ENCODE measurements around the gene FCRL5. TPM values are rescaled to one million over a fixed set of nuclear protein-coding genes. Genes with fewer than 3 reads are reported as not detected.

FCRL5 gene
- total and polyA plus RNA-seq, 10 of the 15 experiments (the other 5 are each of a cell fraction or from before 2014, with no cell fraction given), result 1.1 to 136 (median 7.0) TPM

DNA sequence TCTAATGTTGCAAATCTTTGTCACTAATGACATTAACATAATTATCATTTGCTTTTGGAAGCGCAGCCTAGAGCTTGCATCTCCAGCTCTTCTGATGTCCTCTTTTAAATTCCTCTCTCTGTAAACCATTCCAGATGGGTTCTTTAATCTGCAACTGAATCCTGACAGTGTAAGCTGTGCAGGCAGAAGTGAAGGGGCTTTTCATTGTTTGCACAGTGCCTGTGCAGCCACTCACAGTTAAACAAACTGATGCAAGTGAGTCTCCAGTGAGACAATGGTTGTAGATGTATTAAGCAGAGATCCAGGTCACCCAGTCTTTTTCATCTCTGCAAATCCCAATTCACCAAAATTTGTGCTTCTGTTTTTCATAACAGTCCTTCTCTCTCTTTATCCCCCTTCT, 22.5 kb upstream of the FCRL5 start:
- ChIA-PET SMC1A (ENCODE audit: uncharacterized antibody, unreplicated experiment) (interaction anchor here (0.8 to 6.8 kb wide), 8 partner anchors 8 to 117 kb away, joined by 3 to 103 read pairs (median 13); partner anchors contain the start of gene FCRL5), CTCF (interaction anchor here (1.0 to 7.6 kb wide), 7 partner anchors 10 to 198 kb away, joined by 3 to 223 read pairs (median 6); no protein-coding TSS in a partner anchor), POLR2A (interaction anchor here (0.6 kb wide), 1 partner anchor 14 kb away, joined by 4 read pairs; no protein-coding TSS in a partner anchor), RAD21 (ENCODE audit: unreplicated experiment) (interaction anchor here (0.9 to 1.9 kb wide), 4 partner anchors 9 to 23 kb away, joined by 3 to 13 read pairs (median 6); partner anchors contain the start of gene FCRL5)
- TF ChIP-seq, protein P1, sequence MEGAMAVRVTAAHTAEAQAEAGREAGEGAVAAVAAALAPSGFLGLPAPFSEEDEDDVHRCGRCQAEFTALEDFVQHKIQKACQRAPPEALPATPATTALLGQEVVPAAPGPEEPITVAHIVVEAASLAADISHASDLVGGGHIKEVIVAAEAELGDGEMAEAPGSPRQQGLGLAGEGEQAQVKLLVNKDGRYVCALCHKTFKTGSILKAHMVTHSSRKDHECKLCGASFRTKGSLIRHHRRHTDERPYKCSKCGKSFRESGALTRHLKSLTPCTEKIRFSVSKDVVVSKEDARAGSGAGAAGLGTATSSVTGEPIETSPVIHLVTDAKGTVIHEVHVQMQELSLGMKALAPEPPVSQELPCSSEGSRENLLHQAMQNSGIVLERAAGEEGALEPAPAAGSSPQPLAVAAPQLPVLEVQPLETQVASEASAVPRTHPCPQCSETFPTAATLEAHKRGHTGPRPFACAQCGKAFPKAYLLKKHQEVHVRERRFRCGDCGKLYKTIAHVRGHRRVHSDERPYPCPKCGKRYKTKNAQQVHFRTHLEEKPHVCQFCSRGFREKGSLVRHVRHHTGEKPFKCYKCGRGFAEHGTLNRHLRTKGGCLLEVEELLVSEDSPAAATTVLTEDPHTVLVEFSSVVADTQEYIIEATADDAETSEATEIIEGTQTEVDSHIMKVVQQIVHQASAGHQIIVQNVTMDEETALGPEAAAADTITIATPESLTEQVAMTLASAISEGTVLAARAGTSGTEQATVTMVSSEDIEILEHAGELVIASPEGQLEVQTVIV (IDR thresholded peaks at IDR 0.05; ENCODE audit: borderline replicate concordance, partially characterized antibody), result no peak
- TF ChIP-seq ETV6 (conservative IDR thresholded peaks at IDR 0.05 in 1 of 2, IDR thresholded peaks at IDR 0.05 in 1 of 2; ENCODE audit: borderline replicate concordance in 1 of 2, low read depth in 1 of 2) (no peak), CREM (IDR thresholded peaks at IDR 0.05; ENCODE audit: low read depth) (no peak), POLR2A (IDR thresholded peaks at IDR 0.05; ENCODE audit: low read depth, low read length) (no peak), ZBED1 (IDR thresholded peaks at IDR 0.05; ENCODE audit: borderline replicate concordance) (no peak)
- TF ChIP-seq, protein P2, sequence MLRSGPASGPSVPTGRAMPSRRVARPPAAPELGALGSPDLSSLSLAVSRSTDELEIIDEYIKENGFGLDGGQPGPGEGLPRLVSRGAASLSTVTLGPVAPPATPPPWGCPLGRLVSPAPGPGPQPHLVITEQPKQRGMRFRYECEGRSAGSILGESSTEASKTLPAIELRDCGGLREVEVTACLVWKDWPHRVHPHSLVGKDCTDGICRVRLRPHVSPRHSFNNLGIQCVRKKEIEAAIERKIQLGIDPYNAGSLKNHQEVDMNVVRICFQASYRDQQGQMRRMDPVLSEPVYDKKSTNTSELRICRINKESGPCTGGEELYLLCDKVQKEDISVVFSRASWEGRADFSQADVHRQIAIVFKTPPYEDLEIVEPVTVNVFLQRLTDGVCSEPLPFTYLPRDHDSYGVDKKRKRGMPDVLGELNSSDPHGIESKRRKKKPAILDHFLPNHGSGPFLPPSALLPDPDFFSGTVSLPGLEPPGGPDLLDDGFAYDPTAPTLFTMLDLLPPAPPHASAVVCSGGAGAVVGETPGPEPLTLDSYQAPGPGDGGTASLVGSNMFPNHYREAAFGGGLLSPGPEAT (IDR thresholded peaks at IDR 0.05; ENCODE audit: low read depth), result no peak
- Histone ChIP-seq H3K27me3 (replicated peaks in 1 of 2; ENCODE audit: control insufficient read depth in 2 of 2, insufficient read depth in 2 of 2, low read length in 1 of 2) (no peaks in the 10 kb centered on the region; a peak in 1 of 4 replicates), H3K79me2 (ENCODE audit: control insufficient read depth, insufficient read depth, low read length) (no peaks in the 10 kb centered on the region), H2AFZ (ENCODE audit: control insufficient read depth, low read depth, low read length) (no peak overlapping the region), H3K27ac (ENCODE audit: control insufficient read depth, insufficient read depth) (no peak overlapping the region), H4K20me1 (ENCODE audit: control insufficient read depth, insufficient read depth) (no peaks in the 10 kb centered on the region; the same call in 1 of the 2 replicates), H3K36me3 (ENCODE audit: control insufficient read depth in 2 of 2, insufficient read depth in 2 of 2, low read length in 1 of 2) (no peaks in the 10 kb centered on the region), H3K4me1 (ENCODE audit: control insufficient read depth, insufficient read depth, low read length) (peaks cover 20% of the 10 kb centered on the region), H3K4me2 (ENCODE audit: control insufficient read depth, insufficient read depth) (no peak overlapping the region), H3K9ac (ENCODE audit: control insufficient read depth, insufficient read depth, low read length) (no peak overlapping the region), H3K9me3 (replicated peaks; ENCODE audit: control insufficient read depth, insufficient read depth, low read length) (no peaks in the 10 kb centered on the region), H3K4me3 (no peak overlapping the region)
- in situ Hi-C loops (cut with MboI) (loop anchor here (5.0 kb wide), 1 partner anchor 372 kb away; no protein-coding TSS in a partner anchor), intact Hi-C loops (cut with micrococcal nuclease; ENCODE audit: unreplicated experiment) (no loop called here)
- DNase-seq (ENCODE audit: low read depth, low spot score) (no peak), ATAC-seq (no peak), FAIRE-seq (no peak)
- WGBS (ENCODE audit: insufficient coverage, insufficient replicate concordance, low lambda C conversion rate, missing lambda C conversion rate), result 83% methylated on average over 1 of the region's 1 CpG
- BruUV-seq (replicated peaks), result no TSS peak

Measured in GM12878 (cell line).